NCI-H526 (cell line): ENCODE measurements around the gene GADL1.

ENCODE experiments used
- DNase-seq, 2 experiments: peaks; one replicate each; lab custom pipeline; 2025; lab: John Stamatoyannopoulos, UW

Gene GADL1

GRCh38 chr3:30894521-30895251, at the start of gene GADL1:
Gene GADL1, minus strand, starts transcription at chr3:30894661. Its CDS starts 47 bp downstream, at chr3:30894614.
- DNase-seq = peak; percentile 27 to 82

GRCh38 chr3:30944124-30944523, 49.7 kb upstream of the GADL1 start:
- no peak for DNase-seq

- no peak for DNase-seq
These were observed 48.7 kb upstream of the GADL1 start for GRCh38 chr3:30943206-30943605.

GRCh38 chr3:30941342-30941741, 46.9 kb upstream of the GADL1 start:
- DNase-seq = no peak

- no peak for DNase-seq
These were observed 46.3 kb upstream of the GADL1 start for GRCh38 chr3:30940740-30941139.

- peak; percentile 80 to 81 for DNase-seq
These were observed 39.7 kb upstream of the GADL1 start for GRCh38 chr3:30934208-30934550.

GRCh38 chr3:30933478-30934207, 39.2 kb upstream of the GADL1 start:
- DNase-seq = peak; percentile 52 to 59

GRCh38 chr3:30932513-30933098, 38.1 kb upstream of the GADL1 start:
- no peak for DNase-seq

- DNase-seq = no peak
These were observed 30.3 kb upstream of the GADL1 start for GRCh38 chr3:30924763-30925162.

GRCh38 chr3:30919564-30919963, 25.1 kb upstream of the GADL1 start:
- no peak for DNase-seq

GRCh38 chr3:30918761-30919160, 24.3 kb upstream of the GADL1 start:
- DNase-seq = no peak

- no peak for DNase-seq
These were observed 21.3 kb upstream of the GADL1 start for GRCh38 chr3:30915782-30916181.

- no peak for DNase-seq
These were observed 20.2 kb upstream of the GADL1 start for GRCh38 chr3:30914696-30915095.

- DNase-seq = no peak
These were observed 18.7 kb upstream of the GADL1 start for GRCh38 chr3:30913176-30913575.

GRCh38 chr3:30912301-30912700, 17.8 kb upstream of the GADL1 start:
- no peak for DNase-seq

- peak; percentile 85 to 90 for DNase-seq
These were observed 14.1 kb upstream of the GADL1 start for GRCh38 chr3:30908456-30909037.

- no peak for DNase-seq
These were observed 10.5 kb upstream of the GADL1 start for GRCh38 chr3:30904996-30905395.

GRCh38 chr3:30895329-30895728, 868 bp upstream of the GADL1 start:
- DNase-seq = no peak

GRCh38 chr3:30893678-30894325, 659 bp downstream of the GADL1 start:
- DNase-seq = peak in 1 of 2 experiments; percentile 17

- no peak for DNase-seq
These were observed 3.6 kb downstream of the GADL1 start for GRCh38 chr3:30890907-30891306.

- no peak for DNase-seq
These were observed 7.6 kb downstream of the GADL1 start for GRCh38 chr3:30886888-30887287.

GRCh38 chr3:30878862-30879261, 15.6 kb downstream of the GADL1 start:
- DNase-seq = no peak
